H1 (cell line): ENCODE results near the gene CTCF. TPM values are rescaled to one million over a fixed set of nuclear protein-coding genes. Genes with fewer than 3 reads are reported as not detected.

Source experiments
- CTCF ChIA-PET: fragments of 300-600 bp; sonication (Branson Sonifier 250); formaldehyde crosslinking; loops from one replicate; lab custom pipeline; 2021; ENCODE audit not compliant: partially characterized antibody; lab: Charles Lee
- POLR2A ChIA-PET: fragments of 300-600 bp; sonication (Branson Sonifier 250); formaldehyde crosslinking; loops from one replicate; lab custom pipeline; 2021; ENCODE audit warnings: inconsistent platforms; ENCODE audit not compliant: partially characterized antibody; lab: Charles Lee
- DNase-seq, 2 experiments: peaks; one replicate each; pipeline versions ENCODE4 v3.0.0 to v3.0.0-alpha.2; 2010 to 2022; ENCODE audit warnings: low spot score in 2 of 2, low read depth in 1 of 2, mixed read lengths in 1 of 2
- FAIRE-seq: peaks from 2 replicates; lab custom pipeline; 2011; peaks lifted over from hg19 to GRCh38; lab: Jason Lieb, UNC
- H2AFZ ChIP-seq: 2 replicates; pipeline ENCODE4 v1.8.1; 2012; ENCODE audit warnings: low read length, inconsistent platforms
- H2AK5ac ChIP-seq: 2 replicates; pipeline ENCODE4 v1.6.1; 2013; ENCODE audit warnings: low read depth, low read length
- H2BK120ac ChIP-seq: replicated peaks from 2 replicates; pipeline ENCODE3; 2013; ENCODE audit warnings: low read depth, low read length, inconsistent platforms
- H2BK12ac ChIP-seq: 2 replicates; pipeline ENCODE4 v1.6.1; 2013; ENCODE audit warnings: low read depth, low read length
- H2BK15ac ChIP-seq: 2 replicates; pipeline ENCODE4 v1.6.1; 2013; ENCODE audit warnings: low read length
- H2BK20ac ChIP-seq: 2 replicates; pipeline ENCODE4 v1.6.1; 2013; ENCODE audit warnings: low read length
- H2BK5ac ChIP-seq: 2 replicates; pipeline ENCODE4 v1.6.1; 2013; ENCODE audit warnings: low read depth, low read length
- H3K14ac ChIP-seq: 2 replicates; pipeline ENCODE4 v1.6.1; 2013; ENCODE audit warnings: inconsistent platforms; ENCODE audit not compliant: insufficient read length
- H3K18ac ChIP-seq: 2 replicates; pipeline ENCODE4 v1.6.1; 2013; ENCODE audit warnings: low read length; ENCODE audit errors: extremely low read depth
- H3K23ac ChIP-seq: 2 replicates; pipeline ENCODE4 v1.6.1; 2013; ENCODE audit warnings: inconsistent platforms; ENCODE audit not compliant: insufficient read length
- H3K23me2 ChIP-seq: 2 replicates; pipeline ENCODE4 v1.6.1; 2013; ENCODE audit warnings: low read depth, low read length
- H3K27ac ChIP-seq: 2 replicates; pipeline ENCODE4 v1.6.1; 2011; ENCODE audit warnings: low read depth, low read length, inconsistent platforms
- H3K27me3 ChIP-seq, 4 experiments: replicated peaks in 1 of 4; 1 replicate in 1 of 4; 2 replicates in 3 of 4; pipeline versions ENCODE4 v1.6.1 to v1.8.1; 2011 to 2013; ENCODE audit warnings: low read length in 3 of 4, mild to moderate bottlenecking in 3 of 4, inconsistent platforms in 2 of 4, mixed read lengths in 2 of 4, moderate library complexity in 1 of 4; ENCODE audit not compliant: control insufficient read depth in 3 of 4, insufficient read depth in 3 of 4; ENCODE audit errors: extremely low read depth in 1 of 4
- H3K36me3 ChIP-seq, 4 experiments: 2 replicates each; pipeline versions ENCODE4 v1.6.1 to v1.8.1; 2011 to 2013; ENCODE audit warnings: mild to moderate bottlenecking in 4 of 4, low read length in 3 of 4, moderate library complexity in 2 of 4, control low read depth in 1 of 4, inconsistent platforms in 1 of 4; ENCODE audit not compliant: insufficient read depth in 4 of 4, control insufficient read depth in 2 of 4
- H3K4ac ChIP-seq: replicated peaks from 2 replicates; pipeline ENCODE3; 2013; ENCODE audit warnings: low read length, low read depth, mixed read lengths, inconsistent platforms; ENCODE audit not compliant: insufficient read length
- H3K4me1 ChIP-seq, 4 experiments: replicated peaks in 1 of 4; 1 replicate in 1 of 4; 2 replicates in 3 of 4; pipeline versions ENCODE4 v1.6.1 to v1.8.1; 2011 to 2013; ENCODE audit warnings: low read length in 3 of 4, inconsistent platforms in 2 of 4, mixed read lengths in 1 of 4; ENCODE audit not compliant: insufficient read depth in 4 of 4, control insufficient read depth in 3 of 4
- H3K4me2 ChIP-seq, 2 experiments: 2 replicates each; pipeline versions ENCODE4 v1.6.1 to v1.8.1; 2011 to 2013; ENCODE audit warnings: low read depth in 2 of 2, low read length in 2 of 2, control low read depth in 1 of 2, inconsistent platforms in 1 of 2, mild to moderate bottlenecking in 1 of 2; ENCODE audit not compliant: insufficient read depth in 1 of 2
- H3K4me3 ChIP-seq, 4 experiments: fragments of 200-600, 300-600 bp in 1 of 4; sonication (generic), shearing (Covaris generic), sonication (Bioruptor Twin) in 1 of 4; 2 replicates each; pipeline versions ENCODE4 v1.5.1 to v1.8.1; 2011 to 2016; ENCODE audit warnings: low read length in 4 of 4, low read depth in 3 of 4, control low read depth in 2 of 4, inconsistent platforms in 2 of 4, mild to moderate bottlenecking in 2 of 4, mixed read lengths in 1 of 4, moderate library complexity in 1 of 4; ENCODE audit not compliant: insufficient read depth in 2 of 4; ENCODE audit errors: extremely low read depth in 1 of 4
- H3K56ac ChIP-seq: replicated peaks from 2 replicates; pipeline ENCODE3; 2013; ENCODE audit warnings: low read depth, mild to moderate bottlenecking, mixed read lengths, low read length, inconsistent platforms; ENCODE audit not compliant: insufficient read length
- H3K79me1 ChIP-seq: 2 replicates; pipeline ENCODE4 v1.6.1; 2013; ENCODE audit warnings: low read depth, low read length, control low read depth
- H3K79me2 ChIP-seq, 2 experiments: 2 replicates each; pipeline versions ENCODE4 v1.6.1 to v1.8.1; 2012 to 2013; ENCODE audit warnings: low read length in 2 of 2, mild to moderate bottlenecking in 2 of 2, inconsistent platforms in 1 of 2; ENCODE audit not compliant: insufficient read depth in 2 of 2, control insufficient read depth in 1 of 2
- H3K9ac ChIP-seq, 4 experiments: replicated peaks in 1 of 4; 1 replicate in 1 of 4; 2 replicates in 3 of 4; pipeline versions ENCODE4 v1.6.1 to v1.8.1; 2011 to 2013; ENCODE audit warnings: low read depth in 3 of 4, low read length in 3 of 4, control low read depth in 2 of 4, mild to moderate bottlenecking in 2 of 4, moderate library complexity in 2 of 4, inconsistent platforms in 1 of 4; ENCODE audit errors: extremely low read depth in 1 of 4
- H3K9me3 ChIP-seq, 2 experiments: 2 replicates each; pipeline versions ENCODE4 v1.6.1 to v1.8.1; 2012 to 2013; ENCODE audit warnings: mild to moderate bottlenecking in 2 of 2, moderate library complexity in 2 of 2, control low read depth in 1 of 2, inconsistent platforms in 1 of 2, low read depth in 1 of 2, low read length in 1 of 2, mixed read lengths in 1 of 2; ENCODE audit not compliant: insufficient read depth in 2 of 2
- H4K20me1 ChIP-seq, 2 experiments: replicated peaks in 1 of 2; 2 replicates each; pipeline versions ENCODE3 to v1.8.1; 2011 to 2013; ENCODE audit warnings: inconsistent platforms in 2 of 2, low read length in 2 of 2, mild to moderate bottlenecking in 1 of 2; ENCODE audit not compliant: insufficient read depth in 2 of 2, control insufficient read depth in 1 of 2
- H4K5ac ChIP-seq: 2 replicates; pipeline ENCODE4 v1.6.1; 2013; ENCODE audit warnings: low read length, low read depth, mixed read lengths, inconsistent platforms; ENCODE audit not compliant: insufficient read length
- H4K8ac ChIP-seq: 2 replicates; pipeline ENCODE4 v1.8.0; 2013; ENCODE audit warnings: mild to moderate bottlenecking, moderate library complexity, low read length, inconsistent platforms; ENCODE audit not compliant: insufficient read depth; ENCODE audit errors: extremely low read depth
- H4K91ac ChIP-seq: replicated peaks from 2 replicates; pipeline ENCODE3; 2013; ENCODE audit warnings: low read length, mixed read lengths, inconsistent platforms; ENCODE audit not compliant: insufficient read length
- BACH1 ChIP-seq: IDR thresholded peaks from 2 replicates; pipeline ENCODE4 v1.6.1; 2012; ENCODE audit warnings: low read length, improper control_type of control experiment
- CEBPB ChIP-seq: IDR thresholded peaks from 2 replicates; pipeline ENCODE4 v1.6.1; 2012; ENCODE audit warnings: low read depth, low read length
- HDAC6 ChIP-seq: IDR thresholded peaks from one replicate; pipeline ENCODE4 v1.7.1; 2012; ENCODE audit warnings: low read depth, mild to moderate bottlenecking, inconsistent platforms, low read length, moderate library complexity
- JUND ChIP-seq: IDR thresholded peaks from 2 replicates; pipeline ENCODE4 v1.6.1; 2011; ENCODE audit warnings: mild to moderate bottlenecking, improper control_type of control experiment, low read length
- KDM4A ChIP-seq: IDR thresholded peaks from one replicate; pipeline ENCODE4 v1.7.1; 2012; ENCODE audit warnings: low read depth, mild to moderate bottlenecking, moderate library complexity, low read length, inconsistent platforms; ENCODE audit not compliant: severe bottlenecking
- MAFK ChIP-seq: IDR thresholded peaks from 2 replicates; pipeline ENCODE4 v1.6.1; 2012; ENCODE audit warnings: low read depth, mild to moderate bottlenecking, improper control_type of control experiment, low read length
- NANOG ChIP-seq: IDR thresholded peaks from 2 replicates; pipeline ENCODE4 v1.6.1; 2011; ENCODE audit warnings: low read length, low read depth, mild to moderate bottlenecking, inconsistent platforms; ENCODE audit not compliant: insufficient read depth, poor library complexity, severe bottlenecking
- SIRT6 ChIP-seq: IDR thresholded peaks from one replicate; pipeline ENCODE4 v1.7.1; 2012; ENCODE audit warnings: low read length, inconsistent platforms
- SIX5 ChIP-seq: IDR thresholded peaks from 2 replicates; pipeline ENCODE4 v1.6.1; 2011; ENCODE audit warnings: mild to moderate bottlenecking, low read depth, low read length
- TEAD4 ChIP-seq: IDR thresholded peaks from 2 replicates; pipeline ENCODE4 v1.6.1; 2012; ENCODE audit warnings: low read depth, low read length, inconsistent platforms, mixed read lengths
- whole genome bisulfite sequencing, 2 experiments: shearing (Covaris generic) in 1 of 2; methylation state at CpG; one replicate each; pipeline versions ENCODE4 v1.1.6 to v1.1.7; 2013 to 2015; ENCODE audit warnings: low lambda C conversion rate in 2 of 2, mixed read lengths in 2 of 2, inconsistent platforms in 1 of 2, low coverage in 1 of 2, missing lambda C conversion rate in 1 of 2; ENCODE audit not compliant: insufficient replicate concordance in 2 of 2, insufficient coverage in 1 of 2, insufficient read length in 1 of 2; ENCODE audit errors: extremely low coverage in 1 of 2, missing lambda C conversion rate in 1 of 2; 5-methylcytosine and 5-hydroxymethylcytosine counted together
- polyA plus RNA-seq, 7 experiments: library from polyadenylated mRNA; depleted of rRNA in 3 of 7; stranded (reverse) in 5 of 7; unstranded in 2 of 7; fragments of >200 nt in 5 of 7; fragments of 200-250 nt in 2 of 7; gene quantifications; 1 replicate in 5 of 7; 2 replicates in 1 of 7; 4 replicates in 1 of 7; pipeline versions ENCODE4 v1.2.1 to v1.2.3, GENCODE V29; 2011 to 2013; ENCODE audit warnings: missing spikeins in 2 of 7, mixed read lengths in 2 of 7
- total RNA-seq: library from RNA; stranded (reverse); fragmentation: NEBNext Ultra II Directional; extraction: Animal tissue kit (Norgen Biotek cat#: 25700); gene quantifications from 2 replicates; pipeline ENCODE4 v1.2.1, GENCODE V29; 2021

The CTCF gene
- total and polyA plus RNA-seq, 2 of the 8 experiments (the other 6 are each of a cell fraction or from before 2014, with no cell fraction given) = 32.4 to 66.0 TPM

DNA sequence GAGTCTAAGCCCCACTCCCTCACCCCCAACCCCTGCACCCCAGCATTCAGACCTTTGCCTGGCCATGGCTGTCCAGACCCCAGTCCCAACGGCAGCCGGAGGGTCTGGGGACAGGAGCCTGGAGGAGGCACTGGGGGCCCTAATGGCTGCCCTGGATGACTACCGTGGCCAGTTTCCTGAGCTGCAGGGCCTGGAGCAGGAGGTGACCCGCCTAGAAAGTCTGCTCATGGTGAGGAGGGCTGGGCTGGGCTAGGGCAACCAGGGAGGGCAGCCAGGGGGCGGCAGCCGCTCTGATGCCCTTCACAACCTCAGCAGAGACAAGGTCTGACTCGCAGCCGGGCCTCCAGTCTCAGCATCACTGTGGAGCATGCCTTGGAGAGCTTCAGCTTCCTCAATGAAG is 19.3 kb upstream of the CTCF start:
- H4K8ac ChIP-seq = no peak overlapping the region
- CTCF ChIA-PET = interaction anchor here (1.0 to 10.6 kb wide), 9 partner anchors 9 to 123 kb away, joined by 3 to 165 read pairs (median 23); partner anchors contain the start of genes C16orf86, CARMIL2, CTCF and ENKD1
- TF ChIP-seq KDM4A = no peak
- no peak for TF ChIP-seq JUND
- TF ChIP-seq TEAD4 = no peak
- TF ChIP-seq HDAC6 = no peak
- TF ChIP-seq SIX5 = no peak
- no peak for TF ChIP-seq BACH1
- no peak for TF ChIP-seq SIRT6
- TF ChIP-seq NANOG = no peak
- TF ChIP-seq CEBPB = no peak
- TF ChIP-seq MAFK = no peak

More for the DNA sequence above, 19.3 kb upstream of the CTCF start:
- Histone ChIP-seq H3K23me2 (peaks cover 7% of the 10 kb centered on the region; the same call in 1 of the 2 replicates), H2AK5ac (no peak overlapping the region), H3K4me1 (peaks cover 0 to 13% (median 7%) of the 10 kb centered on the region in 4 experiments; a peak in 5 of 7 replicates), H2BK12ac (no peak overlapping the region), H2BK5ac (no peak overlapping the region), H2BK20ac (no peak overlapping the region), H3K4me3 (no peak overlapping the region), H3K4me2 (no peak overlapping the region), H3K23ac (no peak overlapping the region), H3K36me3 (peaks cover 0 to 3% (median 0%) of the 10 kb centered on the region in 4 experiments; a peak in 2 of 8 replicates), H4K91ac (no peak overlapping the region), H3K79me2 (no peaks in the 10 kb centered on the region), H3K14ac (no peak overlapping the region), H3K9me3 (no peaks in the 10 kb centered on the region), H3K18ac (no peak overlapping the region), H3K79me1 (no peaks in the 10 kb centered on the region; the same call in 1 of the 2 replicates), H2BK120ac (no peak overlapping the region), H2AFZ (no peak overlapping the region), H3K56ac (no peak overlapping the region), H3K27ac (no peak overlapping the region), H3K27me3 (peaks cover 20 to 36% (median 36%) of the 10 kb centered on the region in 4 experiments), H2BK15ac (no peak overlapping the region), H3K4ac (no peak overlapping the region), H4K5ac (no peak overlapping the region), H3K9ac (no peak overlapping the region), H4K20me1 (peaks cover 11 to 23% of the 10 kb centered on the region in 2 experiments)
- POLR2A ChIA-PET = interaction anchor here (1.2 to 11.9 kb wide), 2 partner anchors 18 to 22 kb away, joined by 4 to 105 read pairs; partner anchors contain the start of gene CTCF
- WGBS, 2 experiments = 87% methylated on average over 8 of the region's 8 CpGs; no CpG with 5 or more reads in 1 of the 2 experiments
- no peak for DNase-seq
- FAIRE-seq = no peak
